Activated T-cell treated with anti-CD3 and anti-CD28 coated beads, Interleukin-2, amount 50 U/mL, for 72 hours (primary cell): ENCODE results near the gene PCDHA6. TPM values are rescaled to one million over a fixed set of nuclear protein-coding genes. Genes with fewer than 3 reads are reported as not detected.
A peak's percentile ranks its signal among the peaks of the same experiment; 100 is the strongest.
"Not testable (repeated sequence)": the region's sequence is repeated elsewhere in the genome, so short reads cannot be mapped to it uniquely, and the experiment has no call there.

ENCODE experiments used
- ATAC-seq, 2 donors: fragments of 150-1000 bp; cut with Tn5 transposase; replicated peaks in 1 of 2; 2 replicates each; pipeline ENCODE4 v1.10.0; 2021; ENCODE audit warnings: moderate library complexity in 2 of 2, mild to moderate bottlenecking in 1 of 2
- DNase-seq, 2 donors: peaks; one replicate each; pipeline ENCODE4 v3.0.0; 2021 to 2022; ENCODE audit warnings: mixed read lengths in 1 of 2
- H3K27ac Mint-ChIP-seq: one replicate; pipeline ENCODE4 v1.8.0; 2022; ENCODE audit warnings: mild to moderate bottlenecking, moderate library complexity, mixed read lengths
- H3K27me3 Mint-ChIP-seq: one replicate; pipeline ENCODE4 v1.8.0; 2022; ENCODE audit warnings: low read depth, mixed read lengths
- H3K36me3 Mint-ChIP-seq, 2 donors: one replicate each; pipeline ENCODE4 v1.8.0; 2022; ENCODE audit warnings: mixed read lengths in 2 of 2, mild to moderate bottlenecking in 1 of 2; ENCODE audit not compliant: insufficient read depth in 2 of 2
- H3K4me1 Mint-ChIP-seq: one replicate; pipeline ENCODE4 v1.8.0; 2022; ENCODE audit warnings: low read depth, mixed read lengths
- H3K4me3 Mint-ChIP-seq, 2 donors: one replicate each; pipeline ENCODE4 v1.8.0; 2022; ENCODE audit warnings: mild to moderate bottlenecking in 2 of 2, mixed read lengths in 2 of 2, moderate library complexity in 2 of 2
- H3K9me3 Mint-ChIP-seq, 2 donors: one replicate each; pipeline ENCODE4 v1.8.0; 2022; ENCODE audit warnings: mixed read lengths in 2 of 2
- total RNA-seq, 2 donors: library from RNA; stranded (reverse); gene quantifications; one replicate each; pipeline ENCODE4 v1.2.3, GENCODE V29; 2022

Gene PCDHA6
- total RNA-seq, 2 donors from 2014 or later: not detected

- H3K4me1 Mint-ChIP-seq, H3K27ac Mint-ChIP-seq, H3K4me3 Mint-ChIP-seq, DNase-seq, ATAC-seq, H3K9me3 Mint-ChIP-seq: not testable (repeated sequence)
- Mint-ChIP-seq H3K27me3 (peaks cover 29% of the 10 kb centered on the region), H3K36me3 (peaks cover 0 to 13% of the 10 kb centered on the region in 2 donors)
Measured at GRCh38 chr5:140829511-140830501, 2.0 kb downstream of the PCDHA6 start.

- no peak within 1 kb of the TSS for H3K27ac Mint-ChIP-seq
- H3K36me3 Mint-ChIP-seq: peaks cover 0 to 8% of the 10 kb centered on the region in 2 donors
- ATAC-seq (no peak), DNase-seq (no peak)
- no peaks in the 10 kb centered on the region for H3K4me1 Mint-ChIP-seq
- H3K27me3 Mint-ChIP-seq: peaks cover 9% of the 10 kb centered on the region
- no peak within 1 kb of the TSS for H3K4me3 Mint-ChIP-seq
- peaks cover 4 to 8% of the 10 kb centered on the region in 2 donors for H3K9me3 Mint-ChIP-seq
Measured at GRCh38 chr5:140833993-140834392, 6.2 kb downstream of the PCDHA6 start, which contains the start of gene PCDHA7. Gene PCDHA7 (plus strand): TSS chr5:140834269. CDS start chr5:140834384, 115 bp downstream.

GRCh38 chr5:140834439-140835008, 6.8 kb downstream of the PCDHA6 start:
- ATAC-seq, H3K36me3 Mint-ChIP-seq, H3K4me1 Mint-ChIP-seq, H3K9me3 Mint-ChIP-seq, H3K27ac Mint-ChIP-seq, DNase-seq, H3K4me3 Mint-ChIP-seq: not testable (repeated sequence)
- peaks cover 11% of the 10 kb centered on the region for H3K27me3 Mint-ChIP-seq

GRCh38 chr5:140835622-140836510, 8.1 kb downstream of the PCDHA6 start:
- H3K9me3 Mint-ChIP-seq: peaks cover 8 to 11% of the 10 kb centered on the region in 2 donors
- DNase-seq (no peak), ATAC-seq (no peak)
- H3K4me3 Mint-ChIP-seq: no peak overlapping the region
- peaks cover 20% of the 10 kb centered on the region for H3K27me3 Mint-ChIP-seq
- no peak overlapping the region for H3K27ac Mint-ChIP-seq
- H3K4me1 Mint-ChIP-seq: no peaks in the 10 kb centered on the region
- H3K36me3 Mint-ChIP-seq: peaks cover 3 to 11% of the 10 kb centered on the region in 2 donors

- Mint-ChIP-seq H3K27me3 (peaks cover 11% of the 10 kb centered on the region), H3K36me3 (peaks cover 3 to 20% of the 10 kb centered on the region in 2 donors), H3K27ac (peak within 1 kb of the TSS; percentile 13), H3K9me3 (peaks cover 5 to 8% of the 10 kb centered on the region in 2 donors), H3K4me1 (no peaks in the 10 kb centered on the region), H3K4me3 (no peak within 1 kb of the TSS)
- DNase-seq: no peak
- ATAC-seq: no peak
Measured at GRCh38 chr5:140840978-140841962, 13.5 kb downstream of the PCDHA6 start, which contains the start of gene PCDHA8. Gene PCDHA8 (plus strand): TSS chr5:140841187. CDS start chr5:140841322, 135 bp downstream.

- Mint-ChIP-seq H3K4me3 (no peak overlapping the region), H3K4me1 (no peaks in the 10 kb centered on the region), H3K27ac (no peak overlapping the region), H3K9me3 (peaks cover 6 to 8% of the 10 kb centered on the region in 2 donors), H3K27me3 (peaks cover 22% of the 10 kb centered on the region), H3K36me3 (peaks cover 7 to 19% of the 10 kb centered on the region in 2 donors)
- ATAC-seq (no peak), DNase-seq (no peak)
Measured at GRCh38 chr5:140842798-140843733, 15.3 kb downstream of the PCDHA6 start.

GRCh38 chr5:140848139-140849102, 20.7 kb downstream of the PCDHA6 start, which contains the start of gene PCDHA9:
Gene PCDHA9 (plus strand): TSS chr5:140848382. CDS start chr5:140848496, 114 bp downstream.
- H3K27me3 Mint-ChIP-seq: peaks cover 11% of the 10 kb centered on the region
- not testable (repeated sequence) for H3K4me1 Mint-ChIP-seq, ATAC-seq, H3K36me3 Mint-ChIP-seq, H3K27ac Mint-ChIP-seq, DNase-seq, H3K9me3 Mint-ChIP-seq, H3K4me3 Mint-ChIP-seq

- not testable (repeated sequence) for H3K4me1 Mint-ChIP-seq, DNase-seq, H3K9me3 Mint-ChIP-seq, H3K27ac Mint-ChIP-seq, ATAC-seq, H3K36me3 Mint-ChIP-seq, H3K4me3 Mint-ChIP-seq
- peaks cover 11% of the 10 kb centered on the region for H3K27me3 Mint-ChIP-seq
Measured at GRCh38 chr5:140849831-140850634, 22.3 kb downstream of the PCDHA6 start.

- no peak for ATAC-seq
- no peaks in the 10 kb centered on the region for H3K4me1 Mint-ChIP-seq
Measured at GRCh38 chr5:140855772-140856674, 28.3 kb downstream of the PCDHA6 start, which contains the start of gene PCDHA10. Gene PCDHA10 (plus strand): TSS chr5:140855897. CDS start chr5:140856049, 152 bp downstream.

More at GRCh38 chr5:140855772-140856674, 28.3 kb downstream of the PCDHA6 start, which contains the start of gene PCDHA10:
- Mint-ChIP-seq H3K27ac (no peak within 1 kb of the TSS), H3K9me3 (peaks cover 5 to 8% of the 10 kb centered on the region in 2 donors), H3K36me3 (peaks cover 7 to 17% of the 10 kb centered on the region in 2 donors), H3K27me3 (peaks cover 11% of the 10 kb centered on the region), H3K4me3 (no peak within 1 kb of the TSS)
- DNase-seq: no peak
